ENCODE results near the gene FTH1.

GRCh38 chr11:61946894-61947293, 20.5 kb downstream of the FTH1 start:
- no peak for TF ChIP-seq EP300 (IDR thresholded peaks at IDR 0.05; ENCODE audit: low read depth)
- TF ChIP-seq, protein P1, sequence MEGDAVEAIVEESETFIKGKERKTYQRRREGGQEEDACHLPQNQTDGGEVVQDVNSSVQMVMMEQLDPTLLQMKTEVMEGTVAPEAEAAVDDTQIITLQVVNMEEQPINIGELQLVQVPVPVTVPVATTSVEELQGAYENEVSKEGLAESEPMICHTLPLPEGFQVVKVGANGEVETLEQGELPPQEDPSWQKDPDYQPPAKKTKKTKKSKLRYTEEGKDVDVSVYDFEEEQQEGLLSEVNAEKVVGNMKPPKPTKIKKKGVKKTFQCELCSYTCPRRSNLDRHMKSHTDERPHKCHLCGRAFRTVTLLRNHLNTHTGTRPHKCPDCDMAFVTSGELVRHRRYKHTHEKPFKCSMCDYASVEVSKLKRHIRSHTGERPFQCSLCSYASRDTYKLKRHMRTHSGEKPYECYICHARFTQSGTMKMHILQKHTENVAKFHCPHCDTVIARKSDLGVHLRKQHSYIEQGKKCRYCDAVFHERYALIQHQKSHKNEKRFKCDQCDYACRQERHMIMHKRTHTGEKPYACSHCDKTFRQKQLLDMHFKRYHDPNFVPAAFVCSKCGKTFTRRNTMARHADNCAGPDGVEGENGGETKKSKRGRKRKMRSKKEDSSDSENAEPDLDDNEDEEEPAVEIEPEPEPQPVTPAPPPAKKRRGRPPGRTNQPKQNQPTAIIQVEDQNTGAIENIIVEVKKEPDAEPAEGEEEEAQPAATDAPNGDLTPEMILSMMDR (IDR thresholded peaks at IDR 0.05) = no peak

Measured in transverse colon (tissue), 3 donors.